ENCODE measurements around the gene SREBF2.

GRCh38 chr22:41812805-41813545, 19.9 kb upstream of the SREBF2 start:
- TF ChIP-seq KAT2A (conservative IDR thresholded peaks at IDR 0.05; ENCODE audit: control insufficient read depth, low read depth, low read length) (no peak), CTCF (IDR thresholded peaks at IDR 0.05 in 2 of 3, conservative IDR thresholded peaks at IDR 0.05 in 1 of 3; ENCODE audit: control insufficient read depth in 2 of 3, extremely low read depth in 1 of 3, insufficient read depth in 1 of 3, low read depth in 3 of 3, low read length in 3 of 3) (no peak), ESRRA (IDR thresholded peaks at IDR 0.05; ENCODE audit: low read length) (no peak), POLR2A (IDR thresholded peaks at IDR 0.05; ENCODE audit: low read depth, low read length) (no peak)
- TF ChIP-seq, protein P1, sequence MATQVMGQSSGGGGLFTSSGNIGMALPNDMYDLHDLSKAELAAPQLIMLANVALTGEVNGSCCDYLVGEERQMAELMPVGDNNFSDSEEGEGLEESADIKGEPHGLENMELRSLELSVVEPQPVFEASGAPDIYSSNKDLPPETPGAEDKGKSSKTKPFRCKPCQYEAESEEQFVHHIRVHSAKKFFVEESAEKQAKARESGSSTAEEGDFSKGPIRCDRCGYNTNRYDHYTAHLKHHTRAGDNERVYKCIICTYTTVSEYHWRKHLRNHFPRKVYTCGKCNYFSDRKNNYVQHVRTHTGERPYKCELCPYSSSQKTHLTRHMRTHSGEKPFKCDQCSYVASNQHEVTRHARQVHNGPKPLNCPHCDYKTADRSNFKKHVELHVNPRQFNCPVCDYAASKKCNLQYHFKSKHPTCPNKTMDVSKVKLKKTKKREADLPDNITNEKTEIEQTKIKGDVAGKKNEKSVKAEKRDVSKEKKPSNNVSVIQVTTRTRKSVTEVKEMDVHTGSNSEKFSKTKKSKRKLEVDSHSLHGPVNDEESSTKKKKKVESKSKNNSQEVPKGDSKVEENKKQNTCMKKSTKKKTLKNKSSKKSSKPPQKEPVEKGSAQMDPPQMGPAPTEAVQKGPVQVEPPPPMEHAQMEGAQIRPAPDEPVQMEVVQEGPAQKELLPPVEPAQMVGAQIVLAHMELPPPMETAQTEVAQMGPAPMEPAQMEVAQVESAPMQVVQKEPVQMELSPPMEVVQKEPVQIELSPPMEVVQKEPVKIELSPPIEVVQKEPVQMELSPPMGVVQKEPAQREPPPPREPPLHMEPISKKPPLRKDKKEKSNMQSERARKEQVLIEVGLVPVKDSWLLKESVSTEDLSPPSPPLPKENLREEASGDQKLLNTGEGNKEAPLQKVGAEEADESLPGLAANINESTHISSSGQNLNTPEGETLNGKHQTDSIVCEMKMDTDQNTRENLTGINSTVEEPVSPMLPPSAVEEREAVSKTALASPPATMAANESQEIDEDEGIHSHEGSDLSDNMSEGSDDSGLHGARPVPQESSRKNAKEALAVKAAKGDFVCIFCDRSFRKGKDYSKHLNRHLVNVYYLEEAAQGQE (IDR thresholded peaks at IDR 0.05; ENCODE audit: low read depth, low read length): no peak
